Activated CD4-positive, alpha-beta T cell treated with anti-CD3 and anti-CD28 coated beads, Interleukin-2, amount 10 ng/mL, durations not matched to agents 7 days and 5 days (primary cell): Measurements from ENCODE around the gene LPIN1. TPM values are rescaled to one million over a fixed set of nuclear protein-coding genes. Genes with fewer than 3 reads are reported as not detected.
A peak's percentile ranks its signal among the peaks of the same experiment; 100 is the strongest.
"Not testable (repeated sequence)": the region's sequence is repeated elsewhere in the genome, so short reads cannot be mapped to it uniquely, and the experiment has no call there.

Source experiments
- CTCF ChIA-PET: fragments of 350-600 bp; sonication (Branson Sonifier 250); formaldehyde crosslinking; loops from one replicate; lab custom pipeline; 2021; ENCODE audit warnings: antibody characterized with exemption; lab: Charles Lee
- POLR2A ChIA-PET: fragments of 350-600 bp; sonication (Branson Sonifier 250); formaldehyde crosslinking; loops from one replicate; lab custom pipeline; 2021; ENCODE audit warnings: antibody characterized with exemption; lab: Charles Lee
- DNase-seq: peaks from one replicate; pipeline ENCODE4 v3.0.0-alpha.2; 2020
- H3K27ac Mint-ChIP-seq: one replicate; pipeline ENCODE4 v1.8.0; 2021; ENCODE audit warnings: mild to moderate bottlenecking, moderate library complexity, mixed read lengths
- H3K27me3 Mint-ChIP-seq: one replicate; pipeline ENCODE4 v1.8.0; 2021; ENCODE audit warnings: mixed read lengths
- H3K36me3 Mint-ChIP-seq: one replicate; pipeline ENCODE4 v1.8.0; 2021; ENCODE audit warnings: low read depth, mixed read lengths
- H3K4me1 Mint-ChIP-seq: one replicate; pipeline ENCODE4 v1.8.0; 2021; ENCODE audit warnings: mixed read lengths
- H3K4me3 Mint-ChIP-seq: one replicate; pipeline ENCODE4 v1.8.0; 2021; ENCODE audit warnings: mild to moderate bottlenecking, moderate library complexity, mixed read lengths
- H3K9me3 Mint-ChIP-seq: one replicate; pipeline ENCODE4 v1.8.0; 2021; ENCODE audit warnings: mixed read lengths
- total RNA-seq, 2 experiments: library from RNA; stranded (reverse); gene quantifications; one replicate each; pipeline ENCODE4 v1.2.3, GENCODE V29; 2021

LPIN1 gene
- total RNA-seq, 2 experiments from 2014 or later, result 58.9 to 62.2 TPM

- ChIA-PET POLR2A (no interaction called here), CTCF (interaction anchor here (0.9 to 1.8 kb wide), 3 partner anchors 137 to 1177 kb away, joined by 3 to 6 read pairs (median 3); no protein-coding TSS in a partner anchor)
- peaks cover 14% of the 10 kb centered on the region for H3K9me3 Mint-ChIP-seq
- H3K36me3 Mint-ChIP-seq, result peaks cover 36% of the 10 kb centered on the region
- H3K4me1 Mint-ChIP-seq, result peaks cover 51% of the 10 kb centered on the region
- DNase-seq, result peak; percentile 74
- peak overlapping the region; percentile 85 for H3K27ac Mint-ChIP-seq
- peak overlapping the region; percentile 64 for H3K4me3 Mint-ChIP-seq
- H3K27me3 Mint-ChIP-seq, result peaks cover 28% of the 10 kb centered on the region
These were observed 83.7 kb downstream of the LPIN1 start for GRCh38 chr2:11829947-11830707.

DNA sequence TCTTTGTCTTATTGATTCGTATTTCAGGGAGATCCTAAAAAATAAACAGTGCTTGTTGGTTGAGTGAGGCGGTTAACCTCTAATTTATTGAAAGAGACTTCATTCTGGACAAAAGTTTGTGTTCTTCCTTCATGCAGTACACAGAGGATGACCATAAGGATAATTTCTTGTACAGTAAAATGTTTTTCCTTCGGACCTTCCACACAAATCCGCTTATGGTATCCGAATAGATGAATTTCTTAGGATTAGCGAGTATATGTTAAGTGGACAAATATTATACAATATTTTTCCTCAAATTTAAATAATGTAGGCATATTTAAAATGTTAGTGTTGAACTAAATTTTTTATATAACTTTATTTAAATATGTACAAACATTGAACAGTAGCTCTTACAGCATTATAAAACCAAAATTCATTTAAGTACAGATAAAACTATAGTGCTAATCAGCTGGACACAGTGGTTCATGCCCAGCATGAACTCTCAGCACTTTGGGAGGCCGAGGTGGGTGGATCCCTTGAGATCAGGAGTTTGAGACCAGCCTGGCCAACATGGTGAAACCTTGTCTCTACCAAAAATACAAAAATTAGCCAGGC, 84.4 kb downstream of the LPIN1 start:
- Mint-ChIP-seq H3K4me3 (peak overlapping the region; percentile 64), H3K27ac (peak overlapping the region; percentile 85), H3K9me3 (peaks cover 14% of the 10 kb centered on the region), H3K27me3 (peaks cover 32% of the 10 kb centered on the region), H3K36me3 (peaks cover 30% of the 10 kb centered on the region), H3K4me1 (peaks cover 51% of the 10 kb centered on the region)
- ChIA-PET POLR2A (no interaction called here), CTCF (interaction anchor here (0.9 to 1.1 kb wide), 3 partner anchors 11 to 146 kb away, joined by 3 read pairs; no protein-coding TSS in a partner anchor)
- no peak for DNase-seq

- Mint-ChIP-seq H3K4me3 (no peak overlapping the region), H3K27me3 (peaks cover 35% of the 10 kb centered on the region), H3K4me1 (peaks cover 51% of the 10 kb centered on the region), H3K36me3 (peaks cover 25% of the 10 kb centered on the region), H3K27ac (no peak overlapping the region), H3K9me3 (peaks cover 16% of the 10 kb centered on the region)
- ChIA-PET POLR2A (no interaction called here), CTCF (interaction anchor here (1.1 kb wide), 1 partner anchor 10 kb away, joined by 3 read pairs; no protein-coding TSS in a partner anchor)
- DNase-seq, result no peak
These were observed 85.0 kb downstream of the LPIN1 start for GRCh38 chr2:11831415-11831814.

GRCh38 chr2:11832531-11832930, 86.1 kb downstream of the LPIN1 start:
- no peak overlapping the region for H3K4me3 Mint-ChIP-seq
- H3K36me3 Mint-ChIP-seq, result peaks cover 14% of the 10 kb centered on the region
- ChIA-PET POLR2A (no interaction called here), CTCF (interaction anchor here (0.6 to 1.1 kb wide), 2 partner anchors 30 to 896 kb away, joined by 3 read pairs; no protein-coding TSS in a partner anchor)
- H3K9me3 Mint-ChIP-seq, result peaks cover 17% of the 10 kb centered on the region
- no peak for DNase-seq
- H3K27ac Mint-ChIP-seq, result peak overlapping the region; percentile 58
- H3K4me1 Mint-ChIP-seq, result peaks cover 44% of the 10 kb centered on the region
- H3K27me3 Mint-ChIP-seq, result peaks cover 41% of the 10 kb centered on the region

DNA sequence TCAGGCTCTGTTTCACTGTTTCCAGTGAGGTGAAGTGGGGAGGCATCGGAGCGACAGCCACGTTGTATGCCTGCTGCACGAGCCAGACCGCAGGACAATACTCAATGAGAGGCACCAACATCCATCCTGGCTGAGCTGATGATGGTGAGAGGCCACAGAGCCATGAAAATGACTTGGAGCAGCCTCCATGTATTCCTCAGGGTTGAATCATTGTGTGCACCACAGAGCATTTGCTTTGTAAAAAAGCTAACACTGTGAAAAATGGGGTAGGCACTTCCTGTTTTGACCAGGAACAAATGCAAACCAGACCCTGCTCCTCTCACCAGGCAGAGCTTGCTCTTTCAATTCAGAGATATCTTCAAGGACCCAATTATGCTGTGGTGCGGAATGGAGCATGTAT, 87.2 kb downstream of the LPIN1 start:
- H3K4me1 Mint-ChIP-seq, result peaks cover 41% of the 10 kb centered on the region
- CTCF ChIA-PET, result interaction anchor here (0.6 to 1.2 kb wide), 5 partner anchors 11 to 280 kb away, joined by 3 read pairs; no protein-coding TSS in a partner anchor
- POLR2A ChIA-PET, result no interaction called here
- no peak overlapping the region for H3K27ac Mint-ChIP-seq
- no peak overlapping the region for H3K4me3 Mint-ChIP-seq
- H3K36me3 Mint-ChIP-seq, result peaks cover 12% of the 10 kb centered on the region
- peaks cover 47% of the 10 kb centered on the region for H3K27me3 Mint-ChIP-seq
- peaks cover 17% of the 10 kb centered on the region for H3K9me3 Mint-ChIP-seq
- DNase-seq, result no peak

DNA sequence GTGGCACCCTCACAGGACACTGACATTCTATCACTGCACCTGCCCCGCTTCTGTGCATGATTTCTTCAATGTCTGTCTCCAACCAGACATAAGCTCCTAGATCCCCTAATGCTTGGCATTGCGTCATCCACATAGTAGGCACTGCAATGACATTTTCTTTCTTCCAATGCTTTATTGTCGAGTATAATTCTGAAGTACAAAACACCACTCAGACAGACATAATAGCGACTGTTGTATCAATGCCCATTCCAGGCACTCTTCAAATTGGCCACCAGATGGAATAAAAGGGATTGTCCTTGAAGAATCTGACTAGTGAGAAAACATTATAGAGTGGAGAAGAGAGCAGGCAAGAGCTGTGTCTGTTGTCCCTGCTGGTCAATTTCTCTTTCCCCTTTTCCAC, 89.0 kb downstream of the LPIN1 start:
- no peak for DNase-seq
- H3K27ac Mint-ChIP-seq, result no peak overlapping the region
- ChIA-PET POLR2A (no interaction called here), CTCF (interaction anchor here (0.6 kb wide), 1 partner anchor 1135 kb away, joined by 3 read pairs; no protein-coding TSS in a partner anchor)
- peaks cover 26% of the 10 kb centered on the region for H3K4me1 Mint-ChIP-seq
- H3K36me3 Mint-ChIP-seq, result peaks cover 12% of the 10 kb centered on the region
- peaks cover 53% of the 10 kb centered on the region for H3K27me3 Mint-ChIP-seq
- H3K4me3 Mint-ChIP-seq, result no peak overlapping the region
- H3K9me3 Mint-ChIP-seq, result peaks cover 17% of the 10 kb centered on the region

DNA sequence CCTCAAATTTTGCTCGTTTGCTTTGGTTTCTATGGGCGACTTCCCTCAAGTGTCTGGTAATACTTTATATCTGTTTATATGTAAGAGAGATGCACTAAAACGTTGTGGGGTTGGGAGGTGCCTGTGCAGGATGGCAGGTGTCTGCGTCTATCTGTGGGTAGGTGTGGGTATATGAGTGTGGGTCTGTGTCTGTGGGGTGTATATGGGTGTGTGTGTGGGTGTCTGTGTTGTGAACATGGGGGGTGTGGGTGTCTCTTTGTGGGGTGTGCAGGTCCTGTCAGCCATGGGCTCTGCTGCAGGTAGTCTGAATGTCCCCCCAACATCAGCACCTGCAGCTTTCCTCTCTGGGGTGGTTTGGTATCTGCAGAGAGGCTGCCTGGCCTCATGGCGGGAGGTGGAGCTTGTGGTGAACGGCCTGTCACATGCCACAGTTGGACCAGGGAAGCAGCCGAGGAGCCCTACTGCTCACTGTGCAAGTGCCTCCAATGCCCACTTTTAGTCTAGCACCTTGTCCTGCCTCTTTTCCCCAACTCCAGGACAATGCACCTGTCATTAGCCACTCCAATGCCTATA, 90.3 kb downstream of the LPIN1 start:
- CTCF ChIA-PET, result no interaction called here
- peaks cover 8% of the 10 kb centered on the region for H3K36me3 Mint-ChIP-seq
- peaks cover 50% of the 10 kb centered on the region for H3K27me3 Mint-ChIP-seq
- DNase-seq, result no peak
- POLR2A ChIA-PET, result no interaction called here
- no peak overlapping the region for H3K4me3 Mint-ChIP-seq
- peaks cover 17% of the 10 kb centered on the region for H3K9me3 Mint-ChIP-seq
- no peak overlapping the region for H3K27ac Mint-ChIP-seq
- H3K4me1 Mint-ChIP-seq, result peaks cover 14% of the 10 kb centered on the region

GRCh38 chr2:11837875-11838734, 91.7 kb downstream of the LPIN1 start:
- peaks cover 11% of the 10 kb centered on the region for H3K4me1 Mint-ChIP-seq
- peaks cover 42% of the 10 kb centered on the region for H3K27me3 Mint-ChIP-seq
- DNase-seq, result no peak
- no peak overlapping the region for H3K4me3 Mint-ChIP-seq
- peaks cover 8% of the 10 kb centered on the region for H3K36me3 Mint-ChIP-seq
- ChIA-PET CTCF (no interaction called here), POLR2A (no interaction called here)
- H3K27ac Mint-ChIP-seq, result no peak overlapping the region
- peaks cover 17% of the 10 kb centered on the region for H3K9me3 Mint-ChIP-seq

- CTCF ChIA-PET, result no interaction called here
- POLR2A ChIA-PET, result no interaction called here
- DNase-seq, result no peak
- no peaks in the 10 kb centered on the region for H3K36me3 Mint-ChIP-seq
- peaks cover 4% of the 10 kb centered on the region for H3K9me3 Mint-ChIP-seq
- no peak overlapping the region for H3K4me3 Mint-ChIP-seq
- peaks cover 31% of the 10 kb centered on the region for H3K27me3 Mint-ChIP-seq
- H3K4me1 Mint-ChIP-seq, result no peaks in the 10 kb centered on the region
- no peak overlapping the region for H3K27ac Mint-ChIP-seq
These were observed 93.5 kb downstream of the LPIN1 start for GRCh38 chr2:11839916-11840315.

DNA sequence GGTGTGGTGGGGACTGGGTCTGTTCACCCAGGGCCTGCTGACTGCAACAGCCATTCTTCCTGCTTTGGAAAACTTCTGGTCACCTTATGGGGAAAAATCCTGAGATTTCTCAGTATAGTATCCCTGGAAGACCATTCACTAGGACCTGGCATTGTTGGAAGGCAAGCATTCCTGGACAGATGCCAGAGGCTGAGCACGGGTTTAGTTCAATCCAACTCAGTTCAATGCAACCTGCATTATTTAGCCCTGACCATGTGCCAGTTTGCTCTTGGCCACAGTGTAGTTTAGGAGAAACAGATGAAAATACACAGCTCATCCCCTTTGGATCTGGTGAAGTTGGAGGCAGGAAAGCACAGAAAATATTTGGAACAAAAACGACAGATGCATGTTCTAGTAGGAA, 95.9 kb downstream of the LPIN1 start:
- no peaks in the 10 kb centered on the region for H3K36me3 Mint-ChIP-seq
- DNase-seq, result no peak
- POLR2A ChIA-PET, result no interaction called here
- CTCF ChIA-PET, result interaction anchor here (1.3 kb wide), 1 partner anchor 11 kb away, joined by 3 read pairs; no protein-coding TSS in a partner anchor
- H3K9me3 Mint-ChIP-seq, result peaks cover 2% of the 10 kb centered on the region
- no peak overlapping the region for H3K27ac Mint-ChIP-seq
- H3K4me1 Mint-ChIP-seq, result no peaks in the 10 kb centered on the region
- H3K4me3 Mint-ChIP-seq, result no peak overlapping the region
- H3K27me3 Mint-ChIP-seq, result peaks cover 17% of the 10 kb centered on the region

GRCh38 chr2:11844798-11845197, 98.4 kb downstream of the LPIN1 start:
- H3K27me3 Mint-ChIP-seq, POLR2A ChIA-PET, DNase-seq, CTCF ChIA-PET, H3K27ac Mint-ChIP-seq, H3K4me1 Mint-ChIP-seq, H3K36me3 Mint-ChIP-seq, H3K4me3 Mint-ChIP-seq: not testable (repeated sequence)
- peaks cover 13% of the 10 kb centered on the region for H3K9me3 Mint-ChIP-seq

- peaks cover 13% of the 10 kb centered on the region for H3K9me3 Mint-ChIP-seq
- CTCF ChIA-PET, POLR2A ChIA-PET, H3K27ac Mint-ChIP-seq, H3K36me3 Mint-ChIP-seq, H3K4me3 Mint-ChIP-seq, H3K27me3 Mint-ChIP-seq, H3K4me1 Mint-ChIP-seq, DNase-seq: not testable (repeated sequence)
These were observed 101.5 kb downstream of the LPIN1 start for GRCh38 chr2:11847935-11848334.
